Karpas-422 (cell line): ENCODE measurements around the gene RAD51B. TPM values are rescaled to one million over a fixed set of nuclear protein-coding genes. Genes with fewer than 3 reads are reported as not detected.

Experiments
- DNase-seq: peaks from one replicate; pipeline ENCODE4 v3.0.0-alpha.2; 2015
- H2AFZ ChIP-seq: fragments of 200-600 bp; sonication (generic); 2 replicates; pipeline ENCODE4 v1.6.1; 2014; ENCODE audit warnings: antibody characterized with exemption, low read length, mixed read lengths
- H3K27ac ChIP-seq: fragments of 200-600 bp; sonication (generic); 2 replicates; pipeline ENCODE4 v1.5.1; 2014; ENCODE audit warnings: mild to moderate bottlenecking, low read length, moderate library complexity
- H3K27me3 ChIP-seq: fragments of 200-600 bp; sonication (generic); 2 replicates; pipeline ENCODE4 v1.6.1; 2014; ENCODE audit warnings: low read length, mixed read lengths
- H3K36me3 ChIP-seq: fragments of 200-600 bp; sonication (generic); 2 replicates; pipeline ENCODE4 v1.6.1; 2014; ENCODE audit warnings: low read length, mixed read lengths; ENCODE audit not compliant: insufficient read depth
- H3K4me1 ChIP-seq: fragments of 200-600 bp; sonication (generic); 2 replicates; pipeline ENCODE4 v1.6.1; 2014; ENCODE audit warnings: mild to moderate bottlenecking, low read length, mixed read lengths
- H3K4me2 ChIP-seq: fragments of 200-600 bp; sonication (generic); 2 replicates; pipeline ENCODE4 v1.6.1; 2014; ENCODE audit warnings: low read length, low read depth, mild to moderate bottlenecking; ENCODE audit not compliant: poor library complexity, severe bottlenecking
- H3K4me3 ChIP-seq: fragments of 200-600 bp; sonication (generic); 2 replicates; pipeline ENCODE4 v1.5.1; 2014; ENCODE audit warnings: mild to moderate bottlenecking, antibody characterized with exemption, low read length, mixed read lengths
- H3K79me2 ChIP-seq: fragments of 200-600 bp; sonication (generic); 2 replicates; pipeline ENCODE4 v1.6.1; 2014; ENCODE audit warnings: mild to moderate bottlenecking, low read length, mixed read lengths
- H3K9ac ChIP-seq: fragments of 200-600 bp; sonication (generic); 2 replicates; pipeline ENCODE4 v1.6.0; 2014; ENCODE audit warnings: low read length
- H3K9me2 ChIP-seq: fragments of 200-600 bp; sonication (generic), shearing (Covaris generic); replicated peaks from 2 replicates; pipeline ENCODE4 v1.6.0; 2014; ENCODE audit warnings: mild to moderate bottlenecking, low read length, moderate library complexity; ENCODE audit not compliant: insufficient read depth
- H3K9me3 ChIP-seq: fragments of 300-700, 200-600 bp; sonication (generic); 2 replicates; pipeline ENCODE4 v1.6.1; 2014; ENCODE audit warnings: low read length, mixed read lengths
- H4K20me1 ChIP-seq: fragments of 200-600 bp; sonication (generic); 2 replicates; pipeline ENCODE4 v1.6.1; 2014; ENCODE audit warnings: mild to moderate bottlenecking, antibody characterized with exemption, low read length, low read depth; ENCODE audit not compliant: insufficient read depth
- total RNA-seq: library from RNA; depleted of rRNA; stranded (reverse); fragments of >200 nt; shearing (Covaris generic); gene quantifications from 2 replicates; pipeline ENCODE4 v1.2.3, GENCODE V29; 2014; ENCODE audit warnings: low replicate concordance

Gene RAD51B
- total RNA-seq, 1 experiment from 2014 or later = 107 TPM

- Histone ChIP-seq H3K36me3 (no peaks in the 10 kb centered on the region), H2AFZ (no peak overlapping the region), H3K79me2 (no peaks in the 10 kb centered on the region), H4K20me1 (no peaks in the 10 kb centered on the region), H3K4me3 (no peak overlapping the region), H3K4me2 (no peak overlapping the region), H3K27ac (no peak overlapping the region), H3K9ac (no peak overlapping the region), H3K9me2 (no peaks in the 10 kb centered on the region), H3K4me1 (no peaks in the 10 kb centered on the region), H3K9me3 (no peaks in the 10 kb centered on the region), H3K27me3 (no peaks in the 10 kb centered on the region)
- DNase-seq = no peak
Observed at GRCh38 chr14:68444449-68445168, 625.0 kb downstream of the RAD51B start.

GRCh38 chr14:68446243-68447040, 626.9 kb downstream of the RAD51B start:
- H3K9ac ChIP-seq = no peak overlapping the region
- H3K27me3 ChIP-seq = no peaks in the 10 kb centered on the region
- no peak overlapping the region for H3K27ac ChIP-seq
- H2AFZ ChIP-seq = no peak overlapping the region
- H3K4me3 ChIP-seq = no peak overlapping the region
- no peaks in the 10 kb centered on the region for H3K9me2 ChIP-seq
- no peaks in the 10 kb centered on the region for H4K20me1 ChIP-seq
- H3K4me2 ChIP-seq = no peak overlapping the region
- no peaks in the 10 kb centered on the region for H3K36me3 ChIP-seq
- H3K4me1 ChIP-seq = no peaks in the 10 kb centered on the region
- H3K9me3 ChIP-seq = no peaks in the 10 kb centered on the region
- DNase-seq = no peak
- no peaks in the 10 kb centered on the region for H3K79me2 ChIP-seq

GRCh38 chr14:68447581-68448251, 628.1 kb downstream of the RAD51B start:
- no peak overlapping the region for H3K4me3 ChIP-seq
- no peaks in the 10 kb centered on the region for H3K4me1 ChIP-seq
- no peak overlapping the region for H2AFZ ChIP-seq
- no peak overlapping the region for H3K9ac ChIP-seq
- H3K9me2 ChIP-seq = no peaks in the 10 kb centered on the region
- H3K9me3 ChIP-seq = no peaks in the 10 kb centered on the region
- H3K36me3 ChIP-seq = no peaks in the 10 kb centered on the region
- no peaks in the 10 kb centered on the region for H3K79me2 ChIP-seq
- no peaks in the 10 kb centered on the region for H4K20me1 ChIP-seq
- no peak for DNase-seq
- no peak overlapping the region for H3K27ac ChIP-seq
- H3K27me3 ChIP-seq = no peaks in the 10 kb centered on the region
- H3K4me2 ChIP-seq = no peak overlapping the region

GRCh38 chr14:68448252-68448902, 628.8 kb downstream of the RAD51B start:
- no peak overlapping the region for H3K4me2 ChIP-seq
- no peaks in the 10 kb centered on the region for H3K9me3 ChIP-seq
- H3K9me2 ChIP-seq = no peaks in the 10 kb centered on the region

GRCh38 chr14:68449561-68450181, 630.1 kb downstream of the RAD51B start:
- H3K4me1 ChIP-seq = no peaks in the 10 kb centered on the region
- no peaks in the 10 kb centered on the region for H3K27me3 ChIP-seq
- H3K4me3 ChIP-seq = no peak overlapping the region
- no peak overlapping the region for H3K9ac ChIP-seq
- H4K20me1 ChIP-seq = peaks cover 5% of the 10 kb centered on the region; the same call in 1 of the 2 replicates
- no peaks in the 10 kb centered on the region for H3K9me2 ChIP-seq
- no peaks in the 10 kb centered on the region for H3K79me2 ChIP-seq
- H2AFZ ChIP-seq = no peak overlapping the region
- no peak for DNase-seq
- no peak overlapping the region for H3K27ac ChIP-seq
- H3K4me2 ChIP-seq = no peak overlapping the region
- no peaks in the 10 kb centered on the region for H3K36me3 ChIP-seq
- H3K9me3 ChIP-seq = no peaks in the 10 kb centered on the region

More at GRCh38 chr14:68448252-68448902, 628.8 kb downstream of the RAD51B start:
- no peak for DNase-seq
- no peak overlapping the region for H3K27ac ChIP-seq
- no peaks in the 10 kb centered on the region for H3K36me3 ChIP-seq
- H3K4me1 ChIP-seq = no peaks in the 10 kb centered on the region
- no peak overlapping the region for H3K4me3 ChIP-seq
- H3K27me3 ChIP-seq = no peaks in the 10 kb centered on the region
- H3K79me2 ChIP-seq = no peaks in the 10 kb centered on the region
- peaks cover 5% of the 10 kb centered on the region; the same call in 1 of the 2 replicates for H4K20me1 ChIP-seq
- no peak overlapping the region for H2AFZ ChIP-seq
- no peak overlapping the region for H3K9ac ChIP-seq

- H2AFZ ChIP-seq = no peak overlapping the region
- no peaks in the 10 kb centered on the region for H3K27me3 ChIP-seq
- no peaks in the 10 kb centered on the region for H3K9me3 ChIP-seq
- no peak overlapping the region for H3K9ac ChIP-seq
- H3K9me2 ChIP-seq = no peaks in the 10 kb centered on the region
- peaks cover 5% of the 10 kb centered on the region; the same call in 1 of the 2 replicates for H4K20me1 ChIP-seq
- no peak overlapping the region for H3K4me3 ChIP-seq
- H3K36me3 ChIP-seq = no peaks in the 10 kb centered on the region
- DNase-seq = no peak
- no peaks in the 10 kb centered on the region for H3K4me1 ChIP-seq
- no peaks in the 10 kb centered on the region for H3K79me2 ChIP-seq
- H3K4me2 ChIP-seq = no peak overlapping the region
- H3K27ac ChIP-seq = no peak overlapping the region
Observed at GRCh38 chr14:68450391-68451120, 631.0 kb downstream of the RAD51B start.

GRCh38 chr14:68451696-68452373, 632.3 kb downstream of the RAD51B start:
- Histone ChIP-seq H3K79me2 (no peaks in the 10 kb centered on the region), H3K9ac (no peak overlapping the region), H3K36me3 (no peaks in the 10 kb centered on the region), H3K27ac (no peak overlapping the region), H2AFZ (no peak overlapping the region), H3K4me1 (no peaks in the 10 kb centered on the region), H3K27me3 (no peaks in the 10 kb centered on the region), H3K9me2 (no peaks in the 10 kb centered on the region), H4K20me1 (peaks cover 5% of the 10 kb centered on the region; the same call in 1 of the 2 replicates), H3K4me2 (no peak overlapping the region), H3K4me3 (no peak overlapping the region), H3K9me3 (no peaks in the 10 kb centered on the region)
- no peak for DNase-seq
